NCI-H2107 (cell line): ENCODE measurements around the gene SFXN2.
"Not testable (repeated sequence)": the region's sequence is repeated elsewhere in the genome, so short reads cannot be mapped to it uniquely, and the experiment has no call there.

Experiments
- DNase-seq: peaks from one replicate; lab custom pipeline; 2025; lab: John Stamatoyannopoulos, UW

Gene SFXN2

GRCh38 chr10:102720775-102721301 lies 6.4 kb downstream of the SFXN2 start:
- DNase-seq = no peak

GRCh38 chr10:102721954-102722353 lies 7.5 kb downstream of the SFXN2 start:
- DNase-seq = no peak

- DNase-seq = no peak
These were observed 9.6 kb downstream of the SFXN2 start for GRCh38 chr10:102723989-102724388.

GRCh38 chr10:102726274-102726673 lies 11.8 kb downstream of the SFXN2 start:
- DNase-seq = no peak

GRCh38 chr10:102727037-102727818 lies 12.8 kb downstream of the SFXN2 start:
- DNase-seq = no peak

- DNase-seq = peak; percentile 0
These were observed 14.9 kb downstream of the SFXN2 start for GRCh38 chr10:102729029-102730026.

- no peak for DNase-seq
These were observed 16.9 kb downstream of the SFXN2 start for GRCh38 chr10:102731222-102731800.

- DNase-seq = no peak
These were observed 18.2 kb downstream of the SFXN2 start for GRCh38 chr10:102732661-102733060.

GRCh38 chr10:102735065-102735562 lies 20.7 kb downstream of the SFXN2 start:
- no peak for DNase-seq

GRCh38 chr10:102738692-102739121 lies 24.3 kb downstream of the SFXN2 start:
- DNase-seq = no peak

- no peak for DNase-seq
These were observed 25.8 kb downstream of the SFXN2 start for GRCh38 chr10:102740229-102740628.

- no peak for DNase-seq
These were observed 27.3 kb downstream of the SFXN2 start for GRCh38 chr10:102741726-102742237.

- DNase-seq = not testable (repeated sequence)
These were observed 27.9 kb downstream of the SFXN2 start for GRCh38 chr10:102742313-102742712.

- no peak for DNase-seq
These were observed 28.7 kb downstream of the SFXN2 start for GRCh38 chr10:102743078-102743587.

- peak; percentile 90 for DNase-seq
These were observed 29.3 kb downstream of the SFXN2 start, which contains the start of gene WBP1L for GRCh38 chr10:102743588-102744373. Gene WBP1L, plus strand, starts transcription at chr10:102743948. Its CDS starts 106 bp downstream, at chr10:102744054.

- DNase-seq = no peak
These were observed 30.1 kb downstream of the SFXN2 start for GRCh38 chr10:102744374-102745051.

GRCh38 chr10:102745157-102745556 lies 30.7 kb downstream of the SFXN2 start:
- no peak for DNase-seq

GRCh38 chr10:102752266-102752930 lies 38.0 kb downstream of the SFXN2 start:
- no peak for DNase-seq

- DNase-seq = no peak
These were observed 38.7 kb downstream of the SFXN2 start for GRCh38 chr10:102752934-102753664.
